GM10847 (cell line): Measurements from ENCODE around the gene ATRIP.

Source experiments
- POLR2A ChIP-seq: IDR thresholded peaks from 2 replicates; pipeline ENCODE4 v1.6.1; 2011; ENCODE audit not compliant: insufficient read length; ENCODE audit errors: extremely low read depth

ATRIP gene

DNA sequence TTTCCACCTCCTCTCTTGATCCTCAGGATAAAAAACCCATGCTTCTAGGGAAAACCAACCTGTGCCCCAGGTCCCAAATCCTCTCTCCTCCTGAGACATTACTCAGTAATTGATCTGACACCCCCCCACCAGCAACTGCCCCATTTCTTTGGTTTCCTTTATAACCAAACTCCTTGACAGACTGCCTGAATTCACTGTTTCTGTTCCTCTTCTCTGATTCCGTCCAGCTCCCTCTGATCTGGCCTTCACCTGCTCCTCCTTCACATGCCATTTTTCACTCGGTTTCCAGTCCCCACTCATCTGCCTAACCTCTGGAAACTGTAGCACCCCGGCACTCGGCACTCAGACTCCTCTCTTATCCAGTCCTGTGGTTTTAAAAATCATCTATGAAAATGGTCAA, 8.7 kb upstream of the ATRIP start:
- no peak for TF ChIP-seq POLR2A

DNA sequence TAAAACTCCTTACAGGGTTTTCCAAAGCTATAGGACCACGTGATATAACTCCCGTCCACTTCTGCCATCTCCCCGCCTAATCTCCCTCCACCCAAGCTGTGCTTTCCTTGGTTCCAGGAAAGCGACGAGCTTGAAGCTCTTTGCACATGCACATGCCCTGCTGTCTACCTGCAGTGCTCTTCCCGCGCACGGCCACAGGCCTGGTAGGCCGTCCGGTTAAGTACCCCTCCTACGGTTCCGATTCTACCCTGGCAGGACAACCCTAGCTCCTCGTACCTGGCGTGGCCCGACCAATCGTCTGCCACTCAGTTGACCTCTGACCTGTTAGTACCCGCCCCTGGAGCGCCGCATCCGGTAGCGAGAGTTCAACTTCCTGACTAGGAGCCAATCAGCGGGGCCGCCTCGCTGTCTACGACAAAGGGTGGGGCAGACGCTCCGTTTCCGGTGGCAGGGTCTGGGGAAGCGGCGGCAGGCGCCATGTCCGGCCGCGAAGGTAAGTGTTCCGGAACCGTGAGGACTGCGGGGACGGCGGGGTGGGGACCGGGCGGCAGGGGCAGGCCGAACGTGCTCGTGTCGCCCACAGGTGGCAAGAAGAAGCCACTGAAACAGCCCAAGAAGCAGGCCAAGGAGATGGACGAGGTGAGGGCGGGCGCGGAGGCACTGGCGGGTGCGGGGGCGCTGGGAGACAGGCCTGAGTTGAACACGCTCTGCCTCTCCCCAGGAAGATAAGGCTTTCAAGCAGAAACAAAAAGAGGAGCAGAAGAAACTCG, 6.5 kb upstream of the ATRIP start, which contains the start of the genes CCDC51 and TMA7:
CCDC51 (minus strand) TSS at position 300 of the 770 bp plus-strand sequence. CDS start 4,991 bp downstream, outside the sequence.
TMA7 (plus strand) TSS at position 438 of the 770 bp plus-strand sequence; CDS start at position 478, 40 bp downstream.
- peak; percentile 85 for TF ChIP-seq POLR2A

DNA sequence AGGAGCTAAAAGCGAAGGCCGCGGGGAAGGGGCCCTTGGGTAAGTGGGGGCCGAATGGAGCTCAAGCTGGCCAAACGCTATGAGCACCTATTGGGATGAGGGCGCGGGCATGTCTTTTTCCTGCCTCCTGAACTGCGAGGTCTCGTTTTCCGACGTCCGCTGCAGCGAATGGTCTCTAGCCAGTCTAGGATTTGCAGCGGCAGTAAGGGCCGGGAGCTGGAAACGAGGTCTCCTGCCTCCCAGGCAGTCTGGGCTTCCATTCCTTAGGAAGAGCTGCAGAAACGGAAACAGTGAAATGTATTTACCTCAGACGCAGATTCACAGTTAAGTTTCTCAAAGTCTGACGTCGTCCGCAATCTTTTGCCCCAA, 6.0 kb upstream of the ATRIP start:
- no peak for TF ChIP-seq POLR2A

DNA sequence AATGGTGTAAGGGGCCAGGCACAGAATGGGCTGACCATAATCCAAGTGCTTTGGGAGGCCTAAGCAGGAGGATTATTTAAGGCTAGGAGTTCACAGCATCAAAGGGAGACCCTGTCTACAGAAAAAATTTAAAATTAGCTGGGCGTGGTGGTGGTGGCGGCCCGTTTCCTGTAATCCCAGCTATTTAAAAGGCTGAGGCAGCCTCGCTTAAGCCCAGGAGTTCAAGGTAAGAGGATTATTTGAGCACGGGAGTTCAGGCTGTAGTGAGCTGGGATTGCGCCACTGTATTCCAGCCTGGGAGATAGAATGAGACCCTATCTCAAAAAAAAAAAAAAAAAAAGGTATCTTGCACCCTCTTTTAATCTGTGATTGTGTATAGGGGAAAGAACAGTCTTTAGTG, 4.6 kb upstream of the ATRIP start:
- no peak for TF ChIP-seq POLR2A

DNA sequence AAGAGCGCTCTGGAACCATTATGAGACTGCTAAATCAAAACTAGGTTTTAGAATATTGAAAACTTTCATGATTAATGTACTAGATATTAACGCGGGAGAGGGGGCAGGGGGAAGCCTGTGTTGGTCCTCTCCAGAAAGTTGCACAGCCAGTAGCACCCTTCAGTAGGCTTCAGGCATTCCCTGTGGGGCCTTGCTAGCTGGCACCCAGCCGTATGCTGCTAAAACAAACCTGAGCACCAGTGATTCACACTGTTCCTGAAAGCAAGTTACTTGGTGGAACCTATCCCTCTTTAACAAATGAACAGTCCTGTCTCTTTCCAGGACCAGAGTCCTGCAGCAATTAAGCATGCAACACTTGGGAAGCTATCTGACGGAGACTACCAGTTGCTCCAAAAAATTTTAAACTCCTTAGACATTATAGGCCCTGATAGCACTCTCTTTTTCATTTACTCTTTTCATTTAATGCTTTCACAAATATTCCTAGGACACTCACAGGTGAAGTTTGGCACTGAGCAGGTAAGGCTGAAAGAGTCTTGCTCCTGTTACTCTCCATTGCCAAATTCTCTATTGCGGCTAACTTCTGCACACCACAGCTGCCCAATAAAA, 1.2 kb upstream of the ATRIP start:
- TF ChIP-seq POLR2A = no peak

DNA sequence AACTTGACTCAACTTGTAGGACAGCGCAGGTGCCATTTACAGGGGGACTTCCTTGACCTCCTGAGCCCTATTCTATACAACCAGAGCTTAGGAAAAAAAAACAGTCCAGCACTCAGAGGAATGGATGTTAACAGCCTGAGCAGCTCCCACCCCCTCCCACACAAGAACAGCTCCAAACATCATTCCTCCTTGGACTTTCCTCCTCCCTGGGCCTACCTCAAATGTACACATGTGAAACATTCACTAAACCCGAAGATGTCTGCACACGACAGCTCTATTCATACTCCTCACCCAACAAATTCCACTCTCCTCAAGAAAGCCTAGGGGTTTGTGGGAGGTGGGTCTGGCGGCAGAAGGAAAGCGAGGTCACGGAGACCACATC, 503 bp upstream of the ATRIP start:
- no peak for TF ChIP-seq POLR2A

DNA sequence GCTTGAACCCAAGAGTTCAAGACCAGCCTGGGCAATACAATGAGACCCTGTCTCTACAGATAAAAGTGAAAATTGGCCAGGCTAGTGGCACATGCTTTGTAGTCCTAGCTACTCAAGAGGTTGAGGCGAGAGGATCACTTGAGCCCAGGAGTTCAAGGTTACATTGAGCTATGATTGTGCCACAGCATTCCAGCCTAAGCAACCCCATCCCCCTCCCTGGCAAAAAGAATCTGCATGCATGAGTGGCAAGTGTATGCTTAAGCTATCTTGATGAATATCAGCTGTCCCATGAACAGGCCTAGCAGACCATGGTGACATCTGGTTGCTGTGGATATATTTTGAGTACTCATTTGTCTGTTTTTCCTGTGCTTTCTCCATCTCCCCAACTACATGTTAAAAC, 4.7 kb downstream of the ATRIP start:
- no peak for TF ChIP-seq POLR2A

DNA sequence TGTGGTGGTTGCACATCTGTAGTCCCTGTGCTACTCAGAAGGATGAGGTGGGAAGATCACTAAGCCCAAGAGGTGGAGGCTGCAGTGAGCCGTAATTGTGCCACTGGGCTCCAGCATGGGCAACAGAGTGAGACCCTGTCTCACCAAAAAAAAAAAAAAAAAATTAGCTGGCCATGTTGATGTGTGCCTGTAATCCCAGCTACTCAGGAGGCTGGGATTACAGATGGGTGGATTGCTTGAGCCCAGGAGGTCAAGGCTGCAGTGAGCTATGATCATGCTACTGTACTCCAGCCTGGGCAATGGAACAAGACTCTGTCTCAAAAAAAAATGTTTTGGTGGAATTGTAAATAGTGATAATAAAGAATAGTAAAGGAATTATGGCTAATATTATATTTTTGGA, 9.9 kb downstream of the ATRIP start:
- TF ChIP-seq POLR2A = no peak

DNA sequence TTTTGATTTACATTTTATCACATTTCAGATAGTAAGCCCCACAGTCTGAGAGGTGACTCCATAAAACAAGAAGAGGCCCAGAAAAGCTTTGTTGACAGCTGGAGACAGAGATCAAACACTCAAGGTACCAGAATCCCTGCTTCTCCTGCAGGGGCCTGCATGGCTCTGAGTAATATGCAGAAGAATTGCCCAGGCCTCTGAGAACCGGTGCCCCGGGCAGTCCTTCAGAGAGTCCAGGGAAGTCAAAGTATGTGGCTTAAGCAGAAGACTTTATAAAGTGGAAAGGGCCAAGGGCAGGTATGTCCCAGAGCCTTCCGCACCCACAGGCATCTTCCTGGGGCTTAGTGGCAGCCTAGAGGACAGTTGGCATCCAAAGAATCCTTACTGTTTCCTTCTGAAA, 12.8 kb downstream of the ATRIP start:
- no peak for TF ChIP-seq POLR2A

DNA sequence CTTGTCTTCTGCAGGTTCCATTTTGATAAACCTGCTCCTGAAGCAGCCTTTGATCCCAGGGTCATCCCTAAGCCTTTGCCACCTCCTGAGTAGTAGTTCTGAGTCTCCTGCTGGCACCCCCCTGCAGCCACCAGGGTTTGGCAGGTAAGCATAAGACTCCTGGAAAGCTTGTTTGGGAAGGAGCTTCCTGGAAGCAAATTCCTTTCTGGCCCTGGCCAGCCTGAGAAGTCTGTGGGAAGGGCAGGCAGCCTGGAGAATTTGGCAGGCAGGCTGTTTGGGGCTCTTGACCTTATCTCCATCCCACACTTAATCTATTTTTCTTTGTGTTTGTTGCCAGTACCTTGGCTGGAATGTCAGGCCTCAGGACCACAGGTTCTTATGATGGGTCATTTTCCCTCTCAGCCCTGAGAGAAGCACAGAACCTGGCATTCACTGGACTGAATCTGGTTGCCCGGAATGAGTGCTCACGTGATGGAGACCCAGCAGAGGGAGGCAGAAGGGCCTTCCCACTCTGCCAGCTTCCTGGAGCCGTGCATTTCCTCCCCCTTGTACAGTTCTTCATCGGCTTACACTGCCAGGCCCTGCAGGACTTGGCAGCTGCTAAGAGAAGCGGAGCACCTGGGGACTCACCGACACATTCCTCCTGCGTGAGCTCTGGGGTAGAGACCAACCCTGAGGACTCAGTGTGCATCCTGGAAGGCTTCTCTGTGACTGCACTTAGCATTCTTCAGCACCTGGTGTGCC, 13.4 kb downstream of the ATRIP start:
- TF ChIP-seq POLR2A = no peak

DNA sequence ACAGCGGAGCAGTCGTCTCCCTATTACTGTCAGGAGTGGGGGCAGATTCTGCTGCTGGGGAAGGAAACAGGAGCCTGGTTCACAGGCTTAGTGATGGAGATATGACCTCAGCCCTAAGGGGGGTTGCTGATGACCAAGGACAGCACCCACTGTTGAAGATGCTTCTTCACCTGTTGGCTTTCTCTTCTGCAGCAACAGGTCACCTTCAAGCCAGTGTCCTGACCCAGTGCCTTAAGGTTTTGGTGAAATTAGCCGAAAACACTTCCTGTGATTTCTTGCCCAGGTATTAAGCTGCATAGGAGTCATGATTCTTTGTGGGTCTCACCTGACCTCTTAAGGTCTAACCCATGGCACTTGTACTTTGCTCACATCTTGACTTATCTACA, 14.0 kb downstream of the ATRIP start:
- TF ChIP-seq POLR2A = no peak

DNA sequence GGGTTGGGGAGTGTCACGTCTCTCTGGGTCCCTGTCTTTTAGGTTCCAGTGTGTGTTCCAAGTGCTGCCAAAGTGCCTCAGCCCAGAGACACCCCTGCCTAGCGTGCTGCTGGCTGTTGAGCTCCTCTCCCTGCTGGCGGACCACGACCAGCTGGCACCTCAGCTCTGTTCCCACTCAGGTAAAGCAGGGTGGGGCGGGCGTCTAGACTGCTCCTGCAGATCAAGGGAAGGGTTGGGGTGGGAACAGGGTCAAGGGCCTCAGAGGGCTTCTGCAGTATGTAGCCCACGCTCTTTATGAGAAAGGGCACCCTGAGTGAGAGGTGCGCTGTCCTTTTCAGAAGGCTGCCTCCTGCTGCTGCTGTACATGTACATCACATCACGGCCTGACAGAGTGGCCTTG, 17.2 kb downstream of the ATRIP start:
- TF ChIP-seq POLR2A = no peak

DNA sequence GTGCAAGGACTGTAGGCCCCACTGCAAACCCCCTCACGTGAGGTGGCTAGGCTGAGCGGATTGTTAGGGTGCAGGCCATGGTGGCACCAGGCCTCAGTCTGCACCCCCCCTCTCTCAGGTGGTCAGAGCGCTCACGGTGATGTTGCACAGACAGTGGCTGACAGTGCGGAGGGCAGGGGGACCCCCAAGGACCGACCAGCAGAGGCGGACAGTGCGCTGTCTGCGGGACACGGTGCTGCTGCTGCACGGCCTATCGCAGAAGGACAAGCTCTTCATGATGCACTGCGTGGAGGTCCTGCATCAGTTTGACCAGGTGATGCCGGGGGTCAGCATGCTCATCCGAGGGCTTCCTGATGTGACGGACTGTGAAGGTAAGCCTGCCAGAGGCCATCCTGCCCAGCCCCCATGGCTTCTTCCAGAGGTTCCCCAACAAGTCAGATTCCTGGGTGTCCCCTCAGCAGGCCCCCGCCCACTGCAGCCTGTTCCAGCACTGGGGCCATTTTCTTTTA, 18.2 kb downstream of the ATRIP start:
- TF ChIP-seq POLR2A = no peak

DNA sequence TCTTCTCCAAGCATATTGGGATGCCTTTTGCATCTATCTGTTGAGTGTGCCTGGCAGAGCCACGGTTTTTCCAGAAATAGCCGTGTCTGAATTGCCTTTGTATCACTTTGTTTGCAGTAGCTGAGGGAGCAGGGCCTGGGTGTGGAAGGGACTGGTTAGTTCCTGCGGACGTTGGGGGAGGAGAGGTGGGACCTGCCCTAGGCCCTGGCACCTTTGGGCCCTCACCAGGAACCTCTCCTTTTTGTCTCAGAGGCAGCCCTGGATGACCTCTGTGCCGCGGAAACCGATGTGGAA, 18.6 kb downstream of the ATRIP start:
- TF ChIP-seq POLR2A = no peak

DNA sequence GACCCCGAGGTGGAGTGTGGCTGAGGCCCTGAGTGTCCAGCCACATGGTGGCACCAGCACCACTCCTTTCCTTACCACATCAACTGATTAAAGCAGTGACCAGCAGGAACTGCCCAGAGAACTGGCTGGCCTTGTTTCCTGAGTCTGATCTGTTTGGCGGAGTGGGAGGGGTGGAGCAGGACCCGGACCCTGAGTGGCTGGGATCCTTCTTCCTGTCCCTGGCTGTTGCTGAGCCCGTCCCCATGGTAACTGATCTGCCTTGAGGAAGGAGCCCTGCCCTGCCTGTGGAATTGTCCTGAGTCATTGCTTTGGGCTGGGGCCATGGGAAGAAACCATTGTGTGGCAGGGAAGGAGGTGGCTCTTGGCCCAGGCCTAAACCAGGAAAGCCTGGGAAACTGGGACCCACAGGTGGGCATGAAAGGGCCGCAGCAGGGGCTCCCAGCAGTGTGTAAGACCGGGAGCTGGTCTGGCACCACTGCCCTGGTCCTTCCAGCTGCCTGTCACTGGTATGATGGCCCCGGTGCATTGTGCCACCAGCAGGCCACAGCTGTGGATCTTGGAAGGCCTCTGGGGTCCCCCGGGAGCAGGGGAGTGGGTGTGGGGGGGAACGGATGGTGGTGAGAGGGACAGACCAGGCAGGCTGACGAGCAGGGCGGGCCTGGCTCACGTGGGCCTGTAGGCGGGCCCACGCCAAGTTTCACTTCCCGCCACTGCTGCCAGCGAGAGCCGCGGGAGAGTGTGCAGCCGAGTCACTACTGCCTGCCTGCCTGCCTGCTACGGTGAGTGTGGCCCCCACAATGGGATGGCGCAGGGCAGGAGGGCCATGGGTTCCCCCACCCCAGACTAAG, 19.2 kb downstream of the ATRIP start:
- TF ChIP-seq POLR2A = peak; percentile 95
